B cell (primary cell): Measurements from ENCODE around the gene ARHGAP25. TPM values are rescaled to one million over a fixed set of nuclear protein-coding genes. Genes with fewer than 3 reads are reported as not detected.

Experiments used
- ATAC-seq: fragments of 200-7000 bp; cut with Tn5 transposase; one replicate; pipeline ENCODE4 v1.10.0; 2021; ENCODE audit warnings: low read depth, mild to moderate bottlenecking, moderate number of reproducible peaks, moderate library complexity
- CTCF ChIA-PET: fragments of 350-600 bp; sonication (Branson Sonifier 250); formaldehyde crosslinking; loops from one replicate; lab custom pipeline; 2021; ENCODE audit warnings: antibody characterized with exemption, inconsistent platforms; lab: Charles Lee
- POLR2A ChIA-PET: fragments of 350-600 bp; sonication (Branson Sonifier 250); formaldehyde crosslinking; loops from one replicate; lab custom pipeline; 2021; ENCODE audit warnings: antibody characterized with exemption; lab: Charles Lee
- DNase-seq: peaks from one replicate; pipeline ENCODE4 v3.0.0; 2013
- H2AFZ ChIP-seq: 2 replicates; pipeline ENCODE4 v1.6.1; 2012; ENCODE audit warnings: mild to moderate bottlenecking, low read depth, low read length; ENCODE audit not compliant: insufficient read depth, poor library complexity, severe bottlenecking
- H3K27ac ChIP-seq, 2 donors: 1 replicate in 1 of 2; 2 replicates in 1 of 2; pipeline ENCODE4 v1.5.1; 2012 to 2013; ENCODE audit warnings: low read length in 2 of 2, mild to moderate bottlenecking in 2 of 2, moderate library complexity in 1 of 2
- H3K27me3 ChIP-seq, 4 experiments: fragments of 200-600 bp in 1 of 4; sonication (generic) in 1 of 4; replicated peaks in 1 of 4; 1 replicate in 2 of 4; 2 replicates in 2 of 4; pipeline versions ENCODE4 v1.6.1 to v1.7.0; 2013 to 2016; ENCODE audit warnings: low read length in 3 of 4, mild to moderate bottlenecking in 2 of 4, mixed read lengths in 1 of 4, moderate library complexity in 1 of 4; ENCODE audit not compliant: insufficient read depth in 4 of 4, control insufficient read depth in 3 of 4; ENCODE audit errors: control extremely low read depth in 1 of 4
- H3K36me3 ChIP-seq, 2 experiments: replicated peaks in 1 of 2; 1 replicate in 1 of 2; 2 replicates in 1 of 2; pipeline versions ENCODE4 v1.6.1 to v1.7.1; 2013; ENCODE audit warnings: low read length in 1 of 2; ENCODE audit not compliant: insufficient read depth in 2 of 2, control insufficient read depth in 1 of 2; ENCODE audit errors: control extremely low read depth in 1 of 2, extremely low read depth in 1 of 2
- H3K4me1 ChIP-seq, 2 donors: fragments of 200-600 bp in 1 of 2; sonication (generic) in 1 of 2; 1 replicate in 1 of 2; 2 replicates in 1 of 2; pipeline versions ENCODE4 v1.5.1 to v1.6.1; 2013 to 2017; ENCODE audit warnings: low read length in 2 of 2; ENCODE audit not compliant: control insufficient read depth in 2 of 2, insufficient read depth in 2 of 2
- H3K4me2 ChIP-seq: replicated peaks from 2 replicates; pipeline ENCODE3; 2012; ENCODE audit warnings: mild to moderate bottlenecking, low read depth, low read length; ENCODE audit not compliant: poor library complexity, severe bottlenecking
- H3K4me3 ChIP-seq, 5 experiments: fragments of 200-600 bp in 1 of 5; sonication (generic) in 1 of 5; 1 replicate in 3 of 5; 2 replicates in 2 of 5; pipeline versions ENCODE4 v1.5.1 to v1.7.0; 2011 to 2016; ENCODE audit warnings: low read length in 4 of 5, mild to moderate bottlenecking in 4 of 5, low read depth in 2 of 5, control low read depth in 1 of 5, moderate library complexity in 1 of 5; ENCODE audit not compliant: insufficient read depth in 1 of 5; ENCODE audit errors: control extremely low read depth in 1 of 5, extremely low read depth in 1 of 5
- H3K79me2 ChIP-seq: fragments of 200-600 bp; sonication (generic); one replicate; pipeline ENCODE4 v1.6.0; 2016; ENCODE audit warnings: low read length; ENCODE audit not compliant: control insufficient read depth, insufficient read depth
- H3K9ac ChIP-seq: fragments of 200-600 bp; sonication (generic); 2 replicates; pipeline ENCODE4 v1.6.1; 2017; ENCODE audit warnings: mild to moderate bottlenecking, low read length, moderate library complexity
- H3K9me3 ChIP-seq, 3 donors: one replicate each; pipeline versions ENCODE4 v1.6.1 to v1.7.1; 2013; ENCODE audit warnings: low read length in 2 of 3; ENCODE audit not compliant: control insufficient read depth in 2 of 3, insufficient read depth in 1 of 3; ENCODE audit errors: control extremely low read depth in 1 of 3
- H4K20me1 ChIP-seq: 2 replicates; pipeline ENCODE4 v1.6.0; 2012; ENCODE audit warnings: mild to moderate bottlenecking, low read length; ENCODE audit not compliant: insufficient read depth, control insufficient read depth, poor library complexity, severe bottlenecking
- H3K27ac Mint-ChIP-seq: one replicate; pipeline ENCODE4 v1.8.0; 2021; ENCODE audit warnings: mixed read lengths
- H3K27me3 Mint-ChIP-seq: one replicate; pipeline ENCODE4 v1.8.0; 2021; ENCODE audit warnings: mixed read lengths
- H3K4me1 Mint-ChIP-seq: one replicate; pipeline ENCODE4 v1.8.0; 2021; ENCODE audit warnings: mixed read lengths
- H3K4me3 Mint-ChIP-seq: one replicate; pipeline ENCODE4 v1.8.0; 2021; ENCODE audit warnings: mixed read lengths
- H3K9me3 Mint-ChIP-seq: one replicate; pipeline ENCODE4 v1.8.0; 2022; ENCODE audit warnings: mixed read lengths; ENCODE audit not compliant: insufficient read depth
- CTCF ChIP-seq: fragments of 200-600 bp; IDR thresholded peaks from one replicate; pipeline ENCODE4 v1.8.0; 2022; ENCODE audit warnings: antibody characterized with exemption, mild to moderate bottlenecking
- EZH2 ChIP-seq: IDR thresholded peaks from 2 replicates; pipeline ENCODE4 v1.6.1; 2012; ENCODE audit warnings: borderline replicate concordance, low read depth, mild to moderate bottlenecking, moderate library complexity, low read length; ENCODE audit not compliant: insufficient read depth, poor library complexity, severe bottlenecking
- WGBS: methylation state at CpG from one replicate; pipeline ENCODE4 v1.1.5; 2013; ENCODE audit warnings: missing lambda C conversion rate; ENCODE audit not compliant: insufficient coverage; 5-methylcytosine and 5-hydroxymethylcytosine counted together
- intact Hi-C: fragments of 100-400 bp; cut with micrococcal nuclease; formaldehyde crosslinking; loops from one replicate; pipeline ENCODE4 v1.10.0; 2022
- polyA plus RNA-seq: library from polyadenylated mRNA; depleted of rRNA; stranded (reverse); fragments of >200 nt; gene quantifications from 2 replicates; pipeline ENCODE4 v1.2.3, GENCODE V29; 2012
- total RNA-seq, 2 donors: library from RNA; stranded (reverse); fragments of 120-200 nt in 1 of 2; gene quantifications; 1 replicate in 1 of 2; 2 replicates in 1 of 2; pipeline versions ENCODE4 v1.2.3 to v1.2.4, GENCODE V29; 2013 to 2022

ARHGAP25 gene
- total and polyA plus RNA-seq, 2 donors (not counting 1 experiment from before 2014, with no cell fraction given): 97.9 to 207 TPM

- Histone ChIP-seq H3K27me3 (no peaks in the 10 kb centered on the region), H4K20me1 (no peaks in the 10 kb centered on the region), H3K9me3 (peaks cover 0 to 3% (median 0%) of the 10 kb centered on the region in 3 donors), H2AFZ (no peak overlapping the region), H3K36me3 (no peaks in the 10 kb centered on the region), H3K27ac (no peak overlapping the region), H3K4me1 (peaks cover 8 to 9% of the 10 kb centered on the region in 2 donors), H3K4me2 (no peak overlapping the region), H3K4me3 (no peak overlapping the region), H3K79me2 (no peaks in the 10 kb centered on the region), H3K9ac (no peak overlapping the region)
- no peak for ATAC-seq
- WGBS: no CpG with 5 or more reads among the region's 2 CpGs
- H3K4me3 Mint-ChIP-seq: no peak overlapping the region
- CTCF ChIA-PET: interaction anchor here (0.6 to 1.7 kb wide), 4 partner anchors 12 to 233 kb away, joined by 3 to 6 read pairs (median 6); no protein-coding TSS in a partner anchor
- H3K9me3 Mint-ChIP-seq: no peaks in the 10 kb centered on the region
- H3K4me1 Mint-ChIP-seq: peaks cover 13% of the 10 kb centered on the region
- no peak for TF ChIP-seq EZH2
- TF ChIP-seq CTCF: no peak
- no peak overlapping the region for H3K27ac Mint-ChIP-seq
- intact Hi-C loops: no loop called here
- H3K27me3 Mint-ChIP-seq: no peaks in the 10 kb centered on the region
- POLR2A ChIA-PET: no interaction called here
- no peak for DNase-seq
Observed at GRCh38 chr2:68696554-68696953, 38.1 kb upstream of the ARHGAP25 start.

- no peak overlapping the region for H3K4me3 Mint-ChIP-seq
- TF ChIP-seq EZH2 (no peak), CTCF (no peak)
- H3K9me3 ChIP-seq: peaks cover 0 to 3% (median 0%) of the 10 kb centered on the region in 3 donors
- no peaks in the 10 kb centered on the region for H3K79me2 ChIP-seq
- no peaks in the 10 kb centered on the region for H3K9me3 Mint-ChIP-seq
- H3K4me1 Mint-ChIP-seq: no peaks in the 10 kb centered on the region
- no peaks in the 10 kb centered on the region for H3K36me3 ChIP-seq
- 100% methylated on average over 2 of the region's 4 CpGs for WGBS
- no peaks in the 10 kb centered on the region for H3K4me1 ChIP-seq
- H3K4me3 ChIP-seq: no peak overlapping the region
- intact Hi-C loops: no loop called here
- no peak overlapping the region for H3K27ac ChIP-seq
- H4K20me1 ChIP-seq: no peaks in the 10 kb centered on the region
- no peak overlapping the region for H2AFZ ChIP-seq
- H3K4me2 ChIP-seq: no peak overlapping the region
- no peak overlapping the region for H3K9ac ChIP-seq
- no peaks in the 10 kb centered on the region for H3K27me3 ChIP-seq
- no peak overlapping the region for H3K27ac Mint-ChIP-seq
- DNase-seq (no peak), ATAC-seq (no peak)
- ChIA-PET CTCF (interaction anchor here (1.2 to 1.3 kb wide), 2 partner anchors 10 to 226 kb away, joined by 5 to 6 read pairs; no protein-coding TSS in a partner anchor), POLR2A (no interaction called here)
- H3K27me3 Mint-ChIP-seq: no peaks in the 10 kb centered on the region
Observed at GRCh38 chr2:68698567-68699377, 35.8 kb upstream of the ARHGAP25 start.
